Measurements from ENCODE around the gene DNAJC3. TPM values are rescaled to one million over a fixed set of nuclear protein-coding genes. Genes with fewer than 3 reads are reported as not detected.

The DNAJC3 gene
- total RNA-seq, 4 donors from 2014 or later: 16.9 to 67.6 (median 53.5) TPM

- Histone ChIP-seq H3K9me3 (peaks cover 0 to 20% of the 10 kb centered on the region in 2 donors), H3K27me3 (no peaks in the 10 kb centered on the region), H3K4me1 (no peaks in the 10 kb centered on the region), H3K4me3 (no peak overlapping the region), H3K27ac (no peak overlapping the region), H3K36me3 (no peaks in the 10 kb centered on the region)
- intact Hi-C loops (cut with DNase I; ENCODE audit: low total_unique reads): no loop called here
- DNase-seq: no peak
- TF ChIP-seq POLR2A (IDR thresholded peaks at IDR 0.05) (no peak), CTCF (IDR thresholded peaks at IDR 0.05) (no peak)
Observed at GRCh38 chr13:95809429-95809828, 132.5 kb downstream of the DNAJC3 start.

- no peaks in the 10 kb centered on the region for H3K4me1 ChIP-seq
- no peaks in the 10 kb centered on the region for H3K27me3 ChIP-seq
- intact Hi-C loops (cut with DNase I; ENCODE audit: low total_unique reads): no loop called here
- no peak overlapping the region for H3K4me3 ChIP-seq
- no peak for DNase-seq
- no peak overlapping the region for H3K27ac ChIP-seq
- H3K9me3 ChIP-seq: peaks cover 0 to 16% of the 10 kb centered on the region in 2 donors
- no peaks in the 10 kb centered on the region for H3K36me3 ChIP-seq
- TF ChIP-seq CTCF (IDR thresholded peaks at IDR 0.05) (no peak), POLR2A (IDR thresholded peaks at IDR 0.05) (no peak)
Observed at GRCh38 chr13:95813139-95813538, 136.2 kb downstream of the DNAJC3 start.

- H3K9me3 ChIP-seq: peaks cover 0 to 14% of the 10 kb centered on the region in 2 donors
- intact Hi-C loops (cut with DNase I; ENCODE audit: low total_unique reads): no loop called here
- TF ChIP-seq CTCF (IDR thresholded peaks at IDR 0.05) (no peak), POLR2A (IDR thresholded peaks at IDR 0.05) (no peak)
- no peak overlapping the region for H3K27ac ChIP-seq
- no peaks in the 10 kb centered on the region for H3K4me1 ChIP-seq
- H3K27me3 ChIP-seq: no peaks in the 10 kb centered on the region
- H3K4me3 ChIP-seq: no peak overlapping the region
- no peak for DNase-seq
- H3K36me3 ChIP-seq: no peaks in the 10 kb centered on the region
Observed at GRCh38 chr13:95814495-95814894, 137.6 kb downstream of the DNAJC3 start.

- no peaks in the 10 kb centered on the region for H3K9me3 ChIP-seq
- no peak overlapping the region for H3K27ac ChIP-seq
- no peaks in the 10 kb centered on the region for H3K27me3 ChIP-seq
- TF ChIP-seq CTCF (IDR thresholded peaks at IDR 0.05) (no peak), POLR2A (IDR thresholded peaks at IDR 0.05) (no peak)
- H3K4me3 ChIP-seq: no peak overlapping the region
- intact Hi-C loops (cut with DNase I; ENCODE audit: low total_unique reads): no loop called here
- no peak for DNase-seq
- no peaks in the 10 kb centered on the region for H3K4me1 ChIP-seq
- peaks cover 0 to 4% of the 10 kb centered on the region in 2 donors for H3K36me3 ChIP-seq
Observed at GRCh38 chr13:95822303-95822702, 145.4 kb downstream of the DNAJC3 start.

GRCh38 chr13:95833126-95833525, 156.2 kb downstream of the DNAJC3 start:
- intact Hi-C loops (cut with DNase I; ENCODE audit: low total_unique reads): loop anchor here (10.0 kb wide), 1 partner anchor 208 kb away; no protein-coding TSS in a partner anchor
- Histone ChIP-seq H3K36me3 (no peaks in the 10 kb centered on the region), H3K27me3 (no peaks in the 10 kb centered on the region), H3K4me1 (no peaks in the 10 kb centered on the region), H3K9me3 (peaks cover 0 to 3% of the 10 kb centered on the region in 2 donors), H3K4me3 (no peak overlapping the region), H3K27ac (no peak overlapping the region)
- no peak for TF ChIP-seq POLR2A (IDR thresholded peaks at IDR 0.05)
- TF ChIP-seq CTCF (IDR thresholded peaks at IDR 0.05): no peak
- DNase-seq: no peak
